GM21786 (cell line): ENCODE measurements around the gene POU2AF3.
A peak's percentile ranks its signal among the peaks of the same experiment; 100 is the strongest.
"Not testable (repeated sequence)": the region's sequence is repeated elsewhere in the genome, so short reads cannot be mapped to it uniquely, and the experiment has no call there.

ENCODE experiments used
- ATAC-seq: cut with Tn5 transposase; IDR thresholded peaks from one replicate; pipeline ENCODE4 v1.9.1; 2021; ENCODE audit not compliant: unreplicated experiment

Gene POU2AF3

GRCh38 chr11:111300569-111300968 lies 2.2 kb downstream of the POU2AF3 start:
- ATAC-seq = no peak

- peak; percentile 38 for ATAC-seq
Measured at GRCh38 chr11:111301004-111301841, 2.9 kb downstream of the POU2AF3 start.

GRCh38 chr11:111301842-111302118 lies 3.4 kb downstream of the POU2AF3 start:
- ATAC-seq = no peak

- ATAC-seq = no peak
Measured at GRCh38 chr11:111302298-111302697, 4.0 kb downstream of the POU2AF3 start.

GRCh38 chr11:111303461-111303860 lies 5.1 kb downstream of the POU2AF3 start:
- ATAC-seq = no peak

GRCh38 chr11:111305162-111305802 lies 6.9 kb downstream of the POU2AF3 start:
- ATAC-seq = no peak

- no peak for ATAC-seq
Measured at GRCh38 chr11:111305876-111306275, 7.5 kb downstream of the POU2AF3 start.

- no peak for ATAC-seq
Measured at GRCh38 chr11:111306321-111306720, 8.0 kb downstream of the POU2AF3 start.

GRCh38 chr11:111307472-111308108 lies 9.2 kb downstream of the POU2AF3 start:
- no peak for ATAC-seq

- ATAC-seq = no peak
Measured at GRCh38 chr11:111308140-111308539, 9.8 kb downstream of the POU2AF3 start.

- ATAC-seq = no peak
Measured at GRCh38 chr11:111309215-111309915, 11.0 kb downstream of the POU2AF3 start.

- no peak for ATAC-seq
Measured at GRCh38 chr11:111310088-111310487, 11.7 kb downstream of the POU2AF3 start.

- ATAC-seq = no peak
Measured at GRCh38 chr11:111310723-111311122, 12.4 kb downstream of the POU2AF3 start.

- no peak for ATAC-seq
Measured at GRCh38 chr11:111312076-111312475, 13.7 kb downstream of the POU2AF3 start.

GRCh38 chr11:111319296-111319695 lies 20.9 kb downstream of the POU2AF3 start:
- no peak for ATAC-seq

- not testable (repeated sequence) for ATAC-seq
Measured at GRCh38 chr11:111320199-111320598, 21.9 kb downstream of the POU2AF3 start.

- no peak for ATAC-seq
Measured at GRCh38 chr11:111320728-111321568, 22.6 kb downstream of the POU2AF3 start.

- ATAC-seq = no peak
Measured at GRCh38 chr11:111322534-111322933, 24.2 kb downstream of the POU2AF3 start.

GRCh38 chr11:111324277-111324720 lies 26.0 kb downstream of the POU2AF3 start:
- ATAC-seq = no peak

- no peak for ATAC-seq
Measured at GRCh38 chr11:111325259-111325658, 26.9 kb downstream of the POU2AF3 start.

- no peak for ATAC-seq
Measured at GRCh38 chr11:111326824-111327223, 28.5 kb downstream of the POU2AF3 start.
